DND-41 (cell line): Measurements from ENCODE around the gene SCN10A.

ENCODE experiments used
- CTCF ChIP-seq: IDR thresholded peaks from 2 replicates; pipeline ENCODE4 v1.5.1; 2012; ENCODE audit warnings: borderline replicate concordance, low read length, moderate library complexity, mild to moderate bottlenecking; ENCODE audit not compliant: poor library complexity, severe bottlenecking; ENCODE audit errors: extremely low read depth
- EZH2 ChIP-seq: IDR thresholded peaks from 3 replicates; pipeline ENCODE4 v1.6.1; 2012; ENCODE audit warnings: borderline replicate concordance, low read depth, mild to moderate bottlenecking, moderate library complexity, low read length, inconsistent platforms; ENCODE audit not compliant: severe bottlenecking

- TF ChIP-seq CTCF (no peak), EZH2 (no peak)
Measured at GRCh38 chr3:38722781-38723568, 93.0 kb downstream of the SCN10A start.
